ENCODE measurements around the gene SORL1-AS1.

SORL1-AS1 gene

DNA sequence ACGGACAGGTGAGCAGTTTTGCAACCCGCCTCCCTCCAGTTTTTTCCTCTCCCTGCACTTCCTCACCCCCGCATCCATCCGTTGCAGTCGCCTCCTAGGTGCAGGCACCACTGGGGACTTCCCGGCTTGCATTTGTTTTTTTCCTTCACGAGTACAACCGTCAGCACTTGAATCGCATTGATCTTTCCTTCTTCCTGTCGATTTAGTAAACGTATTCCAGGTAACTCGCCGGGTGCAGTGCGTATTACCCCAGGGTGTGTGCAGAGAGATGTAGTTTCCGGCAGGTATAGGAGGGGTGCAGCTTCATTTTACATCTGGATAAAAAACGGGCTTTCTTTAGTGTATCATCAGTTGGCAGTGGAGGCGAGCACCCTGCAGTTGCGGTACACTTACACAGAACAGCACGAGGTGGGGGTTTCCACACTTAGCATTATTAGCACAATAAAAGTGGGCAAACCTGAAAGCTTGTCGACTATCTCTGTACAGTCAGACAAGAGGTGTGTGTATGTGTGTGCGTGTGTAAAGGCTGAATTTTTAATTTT lies at the start of gene SORL1-AS1:
Gene SORL1-AS1 (minus strand): TSS at position 359 of the 542 bp plus-strand sequence.
- ATAC-seq: peak; percentile 21
- Histone ChIP-seq H3K27ac (peak within 1 kb of the TSS; percentile 46 to 94), H3K4me3 (peak within 1 kb of the TSS; percentile 81 to 85), H3K4me1 (peaks cover 0 to 87% of the 10 kb centered on the region in 2 donors), H3K9me3 (no peaks in the 10 kb centered on the region), H3K36me3 (no peaks in the 10 kb centered on the region), H3K27me3 (peaks cover 0 to 14% of the 10 kb centered on the region in 2 donors)
- intact Hi-C loops (cut with DNase I): no loop called here
- DNase-seq: no peak
- no peak for TF ChIP-seq CTCF (IDR thresholded peaks at IDR 0.05)

DNA sequence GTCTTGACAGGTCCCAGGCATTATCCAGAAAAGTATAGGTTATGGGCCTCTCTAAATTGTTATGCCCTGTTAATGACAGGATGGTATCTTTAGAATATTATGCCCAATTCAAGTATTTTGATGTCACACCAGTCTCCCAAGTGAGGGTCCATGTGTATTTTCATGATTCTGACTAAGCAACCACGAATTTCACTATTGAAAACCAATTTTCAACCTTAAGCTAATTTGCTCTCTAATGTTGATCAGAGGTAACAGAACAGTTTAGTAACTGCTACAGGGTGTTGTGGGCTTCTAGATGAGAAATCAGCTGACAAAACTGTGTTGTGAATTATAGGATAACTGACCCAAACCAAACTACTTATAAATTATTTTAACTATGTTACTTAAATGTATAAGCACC lies 48.0 kb upstream of the SORL1-AS1 start:
- H3K4me1 ChIP-seq: peaks cover 0 to 13% of the 10 kb centered on the region in 2 donors
- no peaks in the 10 kb centered on the region for H3K27me3 ChIP-seq
- no peak overlapping the region for H3K27ac ChIP-seq
- H3K36me3 ChIP-seq: peaks cover 0 to 42% of the 10 kb centered on the region in 2 donors
- H3K4me3 ChIP-seq: no peak overlapping the region
- DNase-seq (no peak), ATAC-seq (no peak)
- intact Hi-C loops (cut with DNase I): no loop called here
- TF ChIP-seq CTCF (IDR thresholded peaks at IDR 0.05): no peak
- H3K9me3 ChIP-seq: no peaks in the 10 kb centered on the region

GRCh38 chr11:121500275-121500674 lies 47.5 kb upstream of the SORL1-AS1 start:
- Histone ChIP-seq H3K9me3 (no peaks in the 10 kb centered on the region), H3K27me3 (no peaks in the 10 kb centered on the region), H3K36me3 (peaks cover 0 to 42% of the 10 kb centered on the region in 2 donors), H3K4me1 (peaks cover 0 to 15% of the 10 kb centered on the region in 2 donors), H3K4me3 (no peak overlapping the region), H3K27ac (no peak overlapping the region)
- no peak for TF ChIP-seq CTCF (IDR thresholded peaks at IDR 0.05)
- DNase-seq (no peak), ATAC-seq (no peak)
- intact Hi-C loops (cut with DNase I): no loop called here

DNA sequence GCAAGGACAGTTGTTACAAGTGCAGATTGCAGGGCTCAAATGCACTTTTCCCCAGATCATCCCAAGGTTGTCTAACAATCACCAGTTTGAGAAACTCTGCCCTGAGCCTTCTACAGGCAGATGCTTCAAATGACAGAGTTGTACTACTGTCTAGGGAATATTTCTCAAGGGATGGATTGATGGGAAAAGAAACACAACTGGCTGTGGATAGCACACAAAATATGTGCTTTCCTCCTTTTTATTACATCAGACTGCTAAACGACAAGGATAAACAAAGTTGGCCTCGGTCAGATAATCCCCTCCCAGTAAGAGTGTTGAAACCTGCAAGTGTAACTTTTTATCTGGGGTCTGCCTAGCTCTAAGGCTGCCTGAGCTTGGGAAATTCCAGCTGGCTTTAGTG lies 46.6 kb upstream of the SORL1-AS1 start:
- no peak for DNase-seq
- peaks cover 0 to 42% of the 10 kb centered on the region in 2 donors for H3K36me3 ChIP-seq
- no peak for TF ChIP-seq CTCF (IDR thresholded peaks at IDR 0.05)

DNA sequence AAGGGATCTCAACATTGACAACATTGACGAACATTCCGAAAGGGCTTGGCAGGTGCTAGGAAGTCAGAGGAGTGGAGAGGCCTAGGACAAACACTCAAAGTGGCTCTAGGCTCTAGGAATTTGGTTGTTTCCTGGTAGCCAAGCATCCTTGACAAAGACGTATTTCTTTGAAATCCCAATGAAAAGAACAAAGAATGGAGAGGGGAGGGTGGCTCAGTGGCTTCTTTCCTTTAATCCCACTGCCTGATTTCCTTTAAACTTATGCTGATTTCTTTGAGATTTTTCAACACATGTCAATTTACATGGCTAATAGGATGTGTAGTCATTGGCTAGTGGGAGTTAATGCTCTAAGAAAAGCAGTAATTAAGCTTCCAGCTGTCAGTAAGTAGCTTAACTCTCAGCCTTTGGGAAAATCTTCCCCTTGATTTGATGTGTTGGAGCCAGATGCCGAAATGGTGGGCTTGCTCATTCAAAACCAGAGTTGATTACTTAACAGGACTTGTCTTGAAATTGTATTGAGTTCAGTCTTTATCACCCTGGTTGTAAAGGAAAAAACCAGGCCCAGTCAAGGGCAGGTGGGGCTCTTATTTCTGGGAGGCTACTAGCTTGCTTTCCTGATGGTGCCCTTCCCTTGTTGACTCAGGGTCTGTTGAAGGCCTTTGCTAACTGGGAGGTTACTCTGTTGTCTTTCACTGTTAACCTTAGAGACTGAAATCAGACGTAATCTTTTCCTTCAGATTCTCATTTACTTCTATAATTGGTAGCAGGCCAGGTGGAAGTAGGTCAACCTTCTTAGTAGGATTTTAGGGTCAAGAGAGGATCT lies 44.6 kb upstream of the SORL1-AS1 start:
- H3K4me3 ChIP-seq: no peak overlapping the region
- no peak for TF ChIP-seq CTCF (IDR thresholded peaks at IDR 0.05)
- ATAC-seq (peak; percentile 84), DNase-seq (no peak)
- H3K4me1 ChIP-seq: peaks cover 3 to 20% of the 10 kb centered on the region in 2 donors
- intact Hi-C loops (cut with DNase I): no loop called here
- H3K9me3 ChIP-seq: no peaks in the 10 kb centered on the region
- no peaks in the 10 kb centered on the region for H3K27me3 ChIP-seq
- peaks cover 0 to 40% of the 10 kb centered on the region in 2 donors for H3K36me3 ChIP-seq
- H3K27ac ChIP-seq: no peak overlapping the region

More for the DNA sequence above, 46.6 kb upstream of the SORL1-AS1 start:
- H3K27ac ChIP-seq: no peak overlapping the region
- peaks cover 3 to 24% of the 10 kb centered on the region in 2 donors for H3K4me1 ChIP-seq
- intact Hi-C loops (cut with DNase I): no loop called here
- no peaks in the 10 kb centered on the region for H3K27me3 ChIP-seq
- H3K9me3 ChIP-seq: no peaks in the 10 kb centered on the region
- no peak for ATAC-seq
- no peak overlapping the region for H3K4me3 ChIP-seq
